ENCODE measurements around the gene CAB39.
A peak's percentile ranks its signal among the peaks of the same experiment; 100 is the strongest.
"Not testable (repeated sequence)": the region's sequence is repeated elsewhere in the genome, so short reads cannot be mapped to it uniquely, and the experiment has no call there.

The CAB39 gene

DNA sequence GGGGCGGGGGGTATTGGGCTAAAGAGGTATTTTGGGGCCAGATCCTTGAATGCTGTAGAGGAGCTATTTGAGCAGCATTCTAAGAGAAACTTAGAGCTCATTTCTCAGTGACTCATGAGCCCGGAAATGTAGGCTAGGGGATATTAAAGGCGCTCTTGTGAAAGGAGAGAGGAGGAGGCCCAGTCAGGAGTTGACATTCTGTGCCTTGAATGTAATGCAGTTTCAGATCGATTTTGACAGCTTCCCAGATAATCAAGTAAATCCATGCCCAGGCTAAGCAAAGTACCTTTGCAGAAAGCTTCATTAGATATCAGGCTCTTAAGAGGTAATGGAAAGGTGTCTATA lies 1.5 kb downstream of the CAB39 start:
- peak; percentile 15 for DNase-seq (ENCODE audit: low read depth, low spot score)

GRCh38 chr2:230715201-230715600 lies 2.6 kb downstream of the CAB39 start:
- no peak for DNase-seq (ENCODE audit: low read depth, low spot score)

DNA sequence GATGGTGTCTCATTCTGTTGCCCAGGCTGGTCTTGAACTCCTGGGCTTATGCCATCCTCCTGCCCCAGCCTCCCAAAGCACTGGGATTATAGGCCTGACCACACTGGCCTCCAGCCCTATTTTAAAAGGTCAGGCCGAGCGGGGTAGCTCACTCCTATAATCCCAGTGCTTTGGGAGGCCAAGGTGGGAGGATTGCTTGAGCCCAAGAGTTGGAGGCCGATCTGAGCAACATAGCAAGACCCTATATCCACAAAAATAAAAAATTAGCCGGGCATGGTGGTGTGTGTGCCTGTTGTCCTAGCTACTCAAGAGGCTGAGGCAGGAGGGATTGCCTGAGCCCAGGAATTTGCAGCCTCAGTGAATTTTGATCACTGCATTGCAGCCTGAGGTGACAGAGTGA lies 3.9 kb downstream of the CAB39 start:
- DNase-seq (ENCODE audit: low read depth, low spot score): no peak

- no peak for DNase-seq (ENCODE audit: low read depth, low spot score)
These were observed 5.0 kb downstream of the CAB39 start for GRCh38 chr2:230717600-230717999.

GRCh38 chr2:230719340-230719739 lies 6.7 kb downstream of the CAB39 start:
- DNase-seq (ENCODE audit: low read depth, low spot score): no peak

DNA sequence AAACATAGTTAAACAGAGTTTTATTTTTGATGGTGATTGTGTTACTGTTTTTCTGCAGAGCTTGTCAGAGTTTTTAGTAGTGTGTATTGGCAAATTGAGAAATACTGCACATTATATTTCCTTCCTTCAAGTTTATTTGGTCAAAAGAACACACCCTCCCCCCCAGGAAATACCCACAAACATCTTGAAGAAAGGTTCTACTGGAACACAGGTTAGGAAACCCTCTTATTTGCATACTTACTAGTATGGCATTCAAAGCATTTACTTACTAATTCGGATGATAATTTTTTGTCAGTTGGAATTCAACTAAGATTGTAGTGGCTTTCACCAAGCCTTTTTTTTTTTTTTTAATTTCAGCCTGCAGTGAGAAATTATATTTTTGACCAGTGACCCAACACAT lies 9.1 kb downstream of the CAB39 start:
- no peak for DNase-seq (ENCODE audit: low read depth, low spot score)

DNA sequence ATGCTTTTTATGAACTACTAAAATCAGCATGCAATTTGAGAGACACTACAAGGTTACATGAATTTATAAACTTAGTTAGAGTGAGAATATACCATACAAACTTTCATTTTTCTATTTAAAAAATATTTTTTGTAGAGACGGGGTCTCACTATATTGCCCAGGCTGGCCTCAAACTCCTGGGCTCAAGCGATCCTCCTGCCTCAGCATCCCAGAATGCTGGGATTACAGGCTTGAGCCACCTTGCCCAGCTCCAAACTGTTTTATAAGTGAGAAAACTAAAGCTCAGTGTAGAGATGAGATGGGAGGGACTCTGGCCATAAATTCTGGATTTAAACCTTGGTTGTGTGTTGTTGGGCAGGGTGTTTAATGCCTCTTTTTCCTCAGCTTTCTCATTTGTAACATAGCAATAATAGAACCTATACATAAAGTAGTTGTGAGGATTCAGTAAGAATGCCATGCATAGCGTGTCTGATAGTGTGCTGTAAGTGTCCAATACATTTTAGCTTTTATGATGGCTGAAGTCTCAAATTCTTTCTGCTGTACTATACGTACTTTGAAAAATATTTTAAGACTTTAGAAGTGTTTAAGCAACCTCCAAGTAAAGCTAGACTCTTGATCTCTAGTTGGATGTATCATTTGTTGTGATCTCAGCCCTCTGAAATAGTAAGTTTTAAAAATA lies 9.7 kb downstream of the CAB39 start:
- no peak for DNase-seq (ENCODE audit: low read depth, low spot score)

GRCh38 chr2:230723363-230723762 lies 10.7 kb downstream of the CAB39 start:
- DNase-seq (ENCODE audit: low read depth, low spot score): peak; percentile 16

DNA sequence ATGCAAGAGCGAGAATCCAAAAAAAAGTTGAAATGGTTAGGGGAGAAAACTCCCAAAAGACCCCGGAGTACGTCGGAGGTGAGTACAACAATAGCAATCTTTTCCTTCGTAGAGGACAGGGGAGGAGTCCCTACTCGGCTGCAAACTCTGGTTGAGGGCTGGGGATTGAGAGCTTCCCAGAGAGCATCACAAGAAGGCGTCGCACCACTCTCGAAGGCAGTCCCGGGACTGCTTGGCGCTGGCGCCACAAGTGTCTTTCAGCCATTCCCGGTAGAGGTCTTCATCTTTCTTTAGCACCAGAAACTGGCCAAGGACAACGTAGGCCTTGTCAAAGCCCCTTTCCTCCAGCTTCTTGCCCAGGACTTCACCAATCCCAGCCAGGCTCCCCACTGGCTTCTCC lies 12.3 kb downstream of the CAB39 start:
- DNase-seq (ENCODE audit: low read depth, low spot score): not testable (repeated sequence)

DNA sequence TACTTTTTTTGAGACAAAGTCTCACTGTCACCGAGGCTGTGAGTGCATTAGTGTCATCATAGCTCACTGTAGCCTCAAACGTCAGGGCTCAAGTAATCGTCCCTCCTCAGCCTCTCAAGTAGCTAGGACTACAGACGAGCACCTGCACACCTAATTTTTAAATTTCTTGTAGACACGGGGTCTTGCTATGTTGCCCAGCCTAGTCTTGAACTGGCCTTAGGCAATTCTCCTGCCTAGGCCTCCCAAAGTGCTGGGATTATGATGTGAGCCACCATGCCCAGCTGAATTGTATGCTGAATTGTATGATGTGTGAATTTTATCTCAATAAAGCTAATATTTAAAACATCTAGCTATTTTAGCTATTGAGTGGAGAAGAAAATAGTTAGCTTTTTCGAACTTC lies 18.9 kb downstream of the CAB39 start:
- DNase-seq (ENCODE audit: low read depth, low spot score): no peak

DNA sequence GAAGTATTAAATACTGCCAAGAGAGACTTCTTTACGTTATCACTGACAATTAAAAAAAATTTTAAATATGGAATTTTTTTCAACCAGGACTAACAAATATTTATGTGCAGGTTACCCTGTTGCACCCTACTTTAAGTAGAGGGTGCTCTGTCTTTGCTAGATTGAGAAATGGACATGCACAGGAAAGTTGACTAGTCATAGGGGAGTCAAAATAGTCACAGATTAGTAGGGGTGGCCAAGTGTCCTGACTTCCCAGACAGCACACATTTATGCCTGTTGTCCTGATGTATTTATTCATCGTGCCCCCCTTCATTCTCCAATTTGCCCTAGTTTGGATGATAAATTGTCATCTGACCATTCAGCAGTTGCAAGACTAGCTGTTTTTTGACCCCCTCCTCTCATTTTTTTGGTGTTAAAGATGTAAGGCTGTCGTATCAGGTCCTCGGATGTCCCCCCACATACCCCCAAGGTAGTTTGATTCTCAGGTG lies 20.3 kb downstream of the CAB39 start:
- no peak for DNase-seq (ENCODE audit: low read depth, low spot score)

GRCh38 chr2:230734247-230735175 lies 21.9 kb downstream of the CAB39 start:
- DNase-seq (ENCODE audit: low read depth, low spot score): no peak

- no peak for DNase-seq (ENCODE audit: low read depth, low spot score)
These were observed 23.2 kb downstream of the CAB39 start for GRCh38 chr2:230735884-230736283.

DNA sequence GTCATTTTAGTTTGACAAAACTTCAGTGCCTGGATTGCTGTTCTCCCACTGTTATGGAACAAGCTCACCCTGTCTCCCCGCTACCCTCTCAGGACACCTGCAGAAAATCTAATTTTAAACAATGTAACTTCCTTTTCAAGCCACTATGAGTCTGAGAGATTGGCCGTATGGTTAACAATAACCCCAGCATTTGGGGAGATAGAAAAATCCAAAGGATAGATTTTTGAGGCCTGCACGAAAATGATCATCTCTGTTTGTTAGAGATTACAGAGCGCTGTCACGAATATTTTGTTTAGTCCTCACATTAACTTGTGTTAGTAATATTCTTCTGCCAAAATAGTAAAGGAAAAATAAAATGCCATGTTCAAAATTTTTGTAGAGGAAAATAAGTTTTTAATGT lies 24.7 kb downstream of the CAB39 start:
- no peak for DNase-seq (ENCODE audit: low read depth, low spot score)

- no peak for DNase-seq (ENCODE audit: low read depth, low spot score)
These were observed 25.2 kb downstream of the CAB39 start for GRCh38 chr2:230737791-230738226.

GRCh38 chr2:230738391-230738811 lies 25.8 kb downstream of the CAB39 start:
- no peak for DNase-seq (ENCODE audit: low read depth, low spot score)

DNA sequence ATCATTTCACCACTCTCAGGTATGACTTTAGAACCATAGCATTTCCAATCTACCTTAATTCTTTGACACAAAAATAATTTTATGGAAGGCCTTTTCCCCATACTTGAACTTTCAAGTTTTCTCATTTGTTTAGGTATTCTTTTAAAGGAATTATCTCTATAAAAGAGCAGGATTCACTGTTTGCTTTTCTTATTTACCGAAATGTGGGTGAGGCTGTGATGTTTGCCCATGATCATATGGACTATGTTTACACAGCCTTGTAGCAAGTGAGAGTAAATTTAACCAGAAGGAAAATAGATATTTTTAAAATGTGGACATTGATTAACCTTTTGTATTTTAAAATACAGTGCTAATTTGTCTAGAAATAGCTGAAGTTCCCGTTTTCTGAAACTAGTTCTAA lies 26.3 kb downstream of the CAB39 start:
- no peak for DNase-seq (ENCODE audit: low read depth, low spot score)

DNA sequence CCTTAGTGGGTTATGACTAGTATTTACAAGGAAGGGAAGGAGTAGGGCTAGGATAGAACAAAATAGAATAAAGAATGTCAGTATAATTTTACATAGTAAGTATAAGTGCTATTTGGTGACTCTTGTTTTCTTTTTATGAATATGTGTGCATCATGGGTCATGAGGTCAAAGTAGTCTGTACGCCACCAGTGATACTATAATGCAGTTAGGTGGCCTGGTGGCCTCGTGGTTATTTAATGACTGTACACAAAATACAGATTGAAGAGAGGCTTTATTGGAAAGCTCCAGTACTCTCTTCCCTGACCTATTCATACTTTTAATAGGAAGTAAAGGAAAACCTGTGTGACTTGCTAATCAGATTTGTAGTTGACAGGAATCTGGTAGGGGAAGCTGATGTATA lies 27.3 kb downstream of the CAB39 start:
- DNase-seq (ENCODE audit: low read depth, low spot score): no peak

GRCh38 chr2:230742781-230743180 lies 30.1 kb downstream of the CAB39 start:
- no peak for DNase-seq (ENCODE audit: low read depth, low spot score)

DNA sequence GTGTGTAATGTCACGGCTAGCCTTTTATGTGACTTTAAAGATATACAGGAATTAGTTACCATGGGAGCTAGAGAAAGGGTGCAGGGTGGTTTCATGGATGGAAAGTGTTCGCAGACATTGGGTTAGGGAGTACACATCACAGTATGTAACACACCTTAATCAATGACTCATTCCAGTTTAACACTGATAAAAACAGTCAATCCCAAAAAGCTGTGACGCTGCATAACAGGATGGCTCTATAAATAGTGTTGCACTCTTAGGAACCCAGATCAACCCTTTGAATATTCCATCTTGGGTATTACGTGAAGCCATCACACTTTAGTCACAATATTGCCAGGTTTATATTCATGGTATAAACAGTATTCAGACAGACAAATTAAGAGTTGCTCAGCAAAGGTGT lies 33.6 kb downstream of the CAB39 start:
- DNase-seq (ENCODE audit: low read depth, low spot score): no peak

DNA sequence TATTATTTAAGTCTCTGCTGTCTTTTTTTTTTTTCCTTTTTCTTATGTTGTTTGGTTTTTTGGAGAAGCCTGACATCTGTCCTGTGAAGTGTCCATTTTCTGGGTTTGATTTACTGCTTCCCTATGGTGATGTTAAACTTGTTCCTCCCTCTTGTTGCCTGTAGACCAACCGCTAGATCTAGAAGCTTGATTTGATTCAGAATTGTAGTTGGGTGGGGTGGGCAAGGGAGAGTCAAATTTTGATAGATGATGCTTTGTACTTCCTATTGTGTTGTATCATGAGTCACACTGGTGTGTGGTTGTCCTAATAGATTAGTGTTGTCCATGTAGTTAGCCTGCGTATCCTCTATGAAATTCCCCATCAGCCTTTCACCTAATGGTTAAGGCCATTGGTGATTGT lies 35.4 kb downstream of the CAB39 start:
- no peak for DNase-seq (ENCODE audit: low read depth, low spot score)

GRCh38 chr2:230749111-230749510 lies 36.5 kb downstream of the CAB39 start:
- DNase-seq (ENCODE audit: low read depth, low spot score): no peak

- no peak for DNase-seq (ENCODE audit: low read depth, low spot score)
These were observed 38.4 kb downstream of the CAB39 start for GRCh38 chr2:230751062-230751461.

Measured in activated CD4-positive, CD25-positive, alpha-beta regulatory T cell treated with anti-CD3 and anti-CD28 coated beads, Interleukin-2, amount 50 U/mL, for 16 hours (primary cell).